Stimulated activated CD8-positive, alpha-beta memory T cell treated with anti-CD3 and anti-CD28 coated beads, Interleukin-7, amount 100 ng/mL, for 24 hours (primary cell): Measurements from ENCODE around the gene TATDN2.
"Not testable (repeated sequence)": the region's sequence is repeated elsewhere in the genome, so short reads cannot be mapped to it uniquely, and the experiment has no call there.

Experiments
- DNase-seq: peaks from one replicate; pipeline ENCODE4 v3.0.0-alpha.2; 2020; ENCODE audit warnings: low read depth

TATDN2 gene

GRCh38 chr3:10268116-10268515 is 19.9 kb downstream of the TATDN2 start:
- no peak for DNase-seq

DNA sequence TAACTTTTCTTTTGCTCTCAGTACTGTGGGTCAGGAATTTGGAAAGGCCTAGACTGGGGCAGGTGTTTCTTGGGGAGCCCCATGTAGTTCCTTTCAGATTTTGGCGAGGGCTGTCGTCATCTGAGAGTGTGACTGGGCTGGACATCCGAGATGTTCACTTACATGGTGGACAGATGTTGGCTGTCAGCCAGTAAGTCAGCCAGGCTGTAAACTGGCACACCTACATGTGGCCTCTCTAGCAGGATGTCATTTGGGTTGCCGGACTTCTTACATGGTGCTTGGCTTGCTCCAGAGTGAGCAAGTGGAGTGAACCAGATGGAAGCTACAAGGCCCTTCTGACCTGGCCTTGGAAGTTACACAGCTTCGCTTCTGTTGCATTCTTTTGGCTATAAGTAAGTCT is 20.7 kb downstream of the TATDN2 start:
- no peak for DNase-seq

DNA sequence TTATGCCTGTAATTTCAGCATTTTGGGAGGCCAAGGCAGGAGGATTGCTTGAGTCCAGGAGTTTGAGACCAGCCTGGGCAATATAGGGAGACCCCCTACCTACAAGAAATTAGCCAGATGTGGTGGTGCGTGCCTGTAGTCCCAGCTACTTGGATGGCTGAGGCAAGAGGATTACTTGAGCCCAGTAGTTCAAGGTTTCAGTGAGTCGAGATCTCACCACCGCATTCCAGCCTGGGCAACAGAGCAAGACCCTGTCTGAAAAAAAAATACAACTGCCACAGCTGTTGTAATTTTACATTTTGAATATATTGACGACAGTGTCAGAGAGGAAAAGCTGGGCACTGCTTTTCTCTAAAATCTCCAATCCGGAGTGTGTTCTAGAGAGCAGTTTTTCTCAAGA is 21.2 kb downstream of the TATDN2 start:
- no peak for DNase-seq

DNA sequence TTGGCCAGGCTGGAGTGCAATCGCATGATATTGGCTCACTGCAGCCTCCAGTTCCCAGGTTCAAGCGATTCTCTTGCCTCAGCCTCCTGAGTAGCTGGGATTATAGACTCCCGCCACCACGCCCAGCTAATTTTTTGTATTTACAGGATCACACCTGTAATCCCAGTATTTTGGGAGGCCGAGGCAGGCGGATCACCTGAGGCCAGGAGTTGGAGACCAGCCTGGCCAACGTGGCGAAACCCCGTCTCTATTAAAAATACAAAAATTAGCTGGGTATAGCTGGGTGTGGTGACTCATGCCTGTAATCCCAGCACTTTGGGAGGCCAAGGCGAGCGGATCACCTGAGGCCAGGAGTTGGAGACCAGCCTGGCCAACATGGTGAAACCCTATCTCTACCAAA is 24.2 kb downstream of the TATDN2 start:
- DNase-seq = not testable (repeated sequence)

- no peak for DNase-seq
These were observed 24.7 kb downstream of the TATDN2 start for GRCh38 chr3:10272977-10273376.

DNA sequence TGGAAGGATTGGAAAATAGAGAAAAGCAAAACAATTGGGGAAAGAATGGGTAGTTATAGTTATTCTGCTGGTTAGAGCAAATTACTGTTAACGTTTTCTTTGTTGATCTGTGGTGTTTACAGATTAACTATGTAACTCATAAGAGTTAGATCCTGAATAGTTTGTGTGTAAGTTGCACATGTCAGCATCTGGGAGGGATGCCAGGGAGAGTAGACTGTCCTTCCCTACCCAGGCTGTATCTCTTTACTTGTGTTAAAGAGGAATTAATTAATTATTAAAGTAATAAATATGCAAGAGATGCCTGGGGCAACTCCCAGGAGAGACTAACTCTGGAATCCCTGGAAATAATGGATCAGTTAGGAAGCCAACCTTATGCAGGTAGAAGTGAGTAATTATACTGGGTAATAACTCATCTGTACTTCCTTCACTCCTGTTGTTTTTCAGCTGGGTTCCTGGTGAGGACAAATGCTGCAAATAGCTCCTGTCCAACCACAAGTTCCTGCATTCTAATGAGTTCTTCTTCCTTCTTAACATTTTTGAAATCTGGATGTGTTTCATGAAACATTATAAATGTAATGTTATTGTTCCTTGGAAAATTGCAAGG is 25.5 kb downstream of the TATDN2 start:
- DNase-seq = no peak

GRCh38 chr3:10274601-10275000 is 26.3 kb downstream of the TATDN2 start:
- no peak for DNase-seq

DNA sequence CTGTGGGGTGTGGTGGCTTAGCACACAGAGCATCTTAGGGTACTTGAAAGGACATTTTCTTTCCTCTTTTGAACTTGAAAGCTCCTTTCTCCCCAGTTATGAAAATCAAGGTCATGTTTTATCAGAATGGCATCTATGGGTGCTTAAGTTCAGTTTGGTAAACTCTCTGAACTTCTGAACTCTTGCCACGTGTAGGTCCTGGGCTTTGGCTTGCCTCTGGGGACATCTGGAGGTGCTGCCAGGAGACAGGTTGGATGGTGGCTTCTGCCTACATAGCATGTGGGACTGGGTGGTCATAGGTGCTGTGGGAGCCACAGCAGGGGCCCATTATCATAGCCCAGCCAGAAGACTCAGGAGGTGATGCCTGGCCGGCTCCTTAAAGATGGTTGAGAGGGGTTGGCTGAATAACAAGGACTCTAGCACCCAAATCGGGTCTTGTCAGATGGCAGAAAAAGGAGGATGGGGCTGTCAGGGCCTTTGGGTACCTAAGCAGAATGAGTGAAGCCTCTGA is 28.9 kb downstream of the TATDN2 start:
- DNase-seq = no peak

DNA sequence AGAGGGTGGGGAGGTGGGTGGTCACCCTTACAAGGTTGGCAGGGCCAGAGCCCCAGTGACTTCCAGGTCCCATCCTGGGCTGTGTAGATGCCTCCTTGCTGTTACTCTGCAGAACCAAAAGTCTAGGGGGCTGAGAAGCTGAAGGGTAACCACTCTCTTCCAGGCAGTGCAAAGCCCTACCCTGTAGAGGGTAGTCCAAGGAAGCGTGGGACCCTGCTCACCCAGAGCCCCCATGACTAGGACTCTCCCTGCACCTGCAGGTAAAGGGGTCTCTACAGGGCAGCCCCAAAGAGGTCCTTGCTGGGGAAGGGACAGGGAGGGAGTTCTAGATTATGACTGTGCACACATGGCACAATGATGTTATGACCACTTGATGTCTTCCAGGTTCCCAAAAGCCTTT is 30.2 kb downstream of the TATDN2 start:
- no peak for DNase-seq

- DNase-seq = no peak
These were observed 31.3 kb downstream of the TATDN2 start for GRCh38 chr3:10279384-10280176.

- DNase-seq = no peak
These were observed 31.9 kb downstream of the TATDN2 start for GRCh38 chr3:10280177-10280529.

GRCh38 chr3:10280571-10280970 is 32.3 kb downstream of the TATDN2 start:
- no peak for DNase-seq

- DNase-seq = no peak
These were observed 33.7 kb downstream of the TATDN2 start for GRCh38 chr3:10281951-10282350.

- no peak for DNase-seq
These were observed 35.4 kb downstream of the TATDN2 start for GRCh38 chr3:10283638-10284037.

DNA sequence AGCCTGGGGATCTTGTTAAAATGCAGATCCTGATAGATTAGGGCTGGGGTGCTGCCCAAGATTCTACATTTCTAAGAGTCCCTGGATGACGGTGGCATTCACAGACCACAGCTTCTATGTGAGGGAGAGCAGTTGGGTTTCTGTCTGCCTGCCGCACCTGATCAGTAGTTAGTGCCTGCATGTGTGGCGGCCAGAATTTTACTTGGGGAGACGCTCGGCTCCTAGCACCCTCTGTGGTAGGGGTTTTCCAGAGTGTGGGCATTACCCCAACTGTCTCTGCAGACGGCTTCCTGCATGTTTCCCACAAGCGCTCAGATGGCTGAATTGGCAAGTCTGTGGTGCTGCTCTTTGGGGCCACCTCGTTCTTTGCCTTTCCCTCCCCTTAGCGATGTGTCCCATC is 36.2 kb downstream of the TATDN2 start:
- no peak for DNase-seq

GRCh38 chr3:10285272-10286132 is 37.2 kb downstream of the TATDN2 start:
- no peak for DNase-seq

- DNase-seq = no peak
These were observed 37.9 kb downstream of the TATDN2 start for GRCh38 chr3:10286133-10286524.

GRCh38 chr3:10286596-10287295 is 38.5 kb downstream of the TATDN2 start:
- DNase-seq = no peak

DNA sequence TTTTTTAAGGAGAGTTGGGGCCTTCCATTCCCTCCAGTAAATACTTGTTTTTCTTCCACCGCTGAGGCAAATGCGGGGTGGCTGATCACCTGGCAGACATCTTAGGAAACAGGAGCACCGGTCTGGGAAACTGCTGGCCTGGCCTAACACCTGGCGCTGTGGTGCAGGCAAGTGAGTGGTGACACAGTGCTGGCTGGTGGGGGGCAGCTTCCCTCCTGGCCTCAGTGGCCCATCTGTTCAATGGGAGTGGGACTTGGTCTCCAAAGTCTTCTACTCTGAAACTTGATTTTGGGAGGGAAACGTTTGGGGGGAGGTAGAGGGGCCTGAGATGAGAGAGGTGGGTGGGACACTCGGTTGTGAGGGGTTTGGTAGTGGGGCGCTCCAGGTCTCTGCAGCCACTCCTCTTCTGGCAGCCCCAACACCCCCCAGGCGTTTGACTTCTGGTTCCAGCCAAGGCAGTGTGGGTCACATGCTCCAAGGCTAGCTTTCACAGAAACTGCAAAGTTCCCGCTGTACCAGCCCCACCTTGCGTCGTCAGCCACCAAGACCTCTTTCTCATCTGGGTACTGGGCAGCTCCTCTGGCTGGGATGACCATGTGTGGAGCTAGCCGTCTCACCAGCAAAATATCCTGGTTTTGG is 39.8 kb downstream of the TATDN2 start:
- DNase-seq = no peak

DNA sequence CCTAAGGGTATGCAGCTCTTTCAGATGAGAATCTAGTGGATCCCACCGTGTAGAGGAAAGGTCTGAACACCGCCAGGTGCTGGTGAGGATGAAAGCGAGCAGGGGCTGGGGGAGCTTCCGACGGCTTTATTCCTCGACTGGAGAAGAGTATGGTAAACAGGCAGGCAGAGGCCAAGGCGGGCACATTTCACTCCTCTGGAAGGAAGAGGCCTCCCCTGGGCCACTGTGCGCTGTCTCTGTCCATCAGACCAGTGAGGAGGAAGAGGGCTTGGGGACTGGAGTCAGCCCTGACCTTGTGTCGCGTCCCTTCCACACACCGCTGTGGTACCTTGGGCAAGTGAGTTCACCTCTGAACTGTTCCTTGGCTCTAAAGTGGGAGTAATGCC is 40.3 kb downstream of the TATDN2 start:
- DNase-seq = no peak

- DNase-seq = no peak
These were observed 40.8 kb downstream of the TATDN2 start for GRCh38 chr3:10289077-10289476.
